ENCODE results near the gene SCFD2. TPM values are rescaled to one million over a fixed set of nuclear protein-coding genes. Genes with fewer than 3 reads are reported as not detected.

The SCFD2 gene
- polyA plus RNA-seq, 1 donor from 2014 or later: 5.0 TPM

- Histone ChIP-seq H3K9me2 (ENCODE audit: insufficient read depth, low read length) (no peaks in the 10 kb centered on the region), H3K27ac (ENCODE audit: low read length) (no peak overlapping the region), H3K9me3 (ENCODE audit: low read length) (no peaks in the 10 kb centered on the region)
These were observed 522.5 kb downstream of the SCFD2 start for GRCh38 chr4:52843351-52843750.

GRCh38 chr4:52842792-52843191 is 523.1 kb downstream of the SCFD2 start:
- H3K36me3 ChIP-seq (ENCODE audit: insufficient read depth, low read length): no peaks in the 10 kb centered on the region
- no peaks in the 10 kb centered on the region for H3K9me2 ChIP-seq (ENCODE audit: insufficient read depth, low read length)
- no peak overlapping the region for H3K4me3 ChIP-seq (ENCODE audit: low read length)
- no peaks in the 10 kb centered on the region for H3K79me2 ChIP-seq (replicated peaks; ENCODE audit: insufficient read depth, low read length)
- no peaks in the 10 kb centered on the region for H3K27me3 ChIP-seq (ENCODE audit: insufficient read depth, low read depth, low read length)
- H3F3A ChIP-seq (ENCODE audit: insufficient read depth, low read length, poor library complexity, severe bottlenecking): no peaks in the 10 kb centered on the region
- no peak overlapping the region for H3K4me2 ChIP-seq (ENCODE audit: low read length)
- no peak overlapping the region for H3K9ac ChIP-seq (ENCODE audit: low read length)
- no peak overlapping the region for H3K27ac ChIP-seq (ENCODE audit: low read length)
- no peaks in the 10 kb centered on the region for H3K9me3 ChIP-seq (ENCODE audit: low read length)
- H4K20me1 ChIP-seq (ENCODE audit: insufficient read depth): no peaks in the 10 kb centered on the region
- no peak overlapping the region for H2AFZ ChIP-seq (ENCODE audit: low read depth, low read length)
- TF ChIP-seq EZH2 (IDR thresholded peaks at IDR 0.05; ENCODE audit: borderline replicate concordance, insufficient read depth, low read length, poor library complexity, severe bottlenecking): no peak
- TF ChIP-seq POLR2AphosphoS5 (IDR thresholded peaks at IDR 0.05): no peak
- no peak for TF ChIP-seq EP300 (conservative IDR thresholded peaks at IDR 0.05; ENCODE audit: poor library complexity, severe bottlenecking)
- no peak for TF ChIP-seq SMC3 (conservative IDR thresholded peaks at IDR 0.05; ENCODE audit: poor library complexity)
- TF ChIP-seq MXI1 (conservative IDR thresholded peaks at IDR 0.05; ENCODE audit: poor library complexity, severe bottlenecking): no peak
- no peak for TF ChIP-seq CTCF (IDR thresholded peaks at IDR 0.05; ENCODE audit: poor library complexity, severe bottlenecking)
- TF ChIP-seq TAF1 (IDR thresholded peaks at IDR 0.05; ENCODE audit: low read depth): no peak
- no peak for TF ChIP-seq RAD21 (conservative IDR thresholded peaks at IDR 0.05)

More at GRCh38 chr4:52843351-52843750, 522.5 kb downstream of the SCFD2 start:
- no peaks in the 10 kb centered on the region for H3K79me2 ChIP-seq (replicated peaks; ENCODE audit: insufficient read depth, low read length)
- no peaks in the 10 kb centered on the region for H4K20me1 ChIP-seq (ENCODE audit: insufficient read depth)
- H2AFZ ChIP-seq (ENCODE audit: low read depth, low read length): no peak overlapping the region
- no peak overlapping the region for H3K4me2 ChIP-seq (ENCODE audit: low read length)
- no peaks in the 10 kb centered on the region for H3K36me3 ChIP-seq (ENCODE audit: insufficient read depth, low read length)
- no peaks in the 10 kb centered on the region for H3K27me3 ChIP-seq (ENCODE audit: insufficient read depth, low read depth, low read length)
- no peak overlapping the region for H3K4me3 ChIP-seq (ENCODE audit: low read length)
- no peak for TF ChIP-seq POLR2AphosphoS5 (IDR thresholded peaks at IDR 0.05)
- TF ChIP-seq EP300 (conservative IDR thresholded peaks at IDR 0.05; ENCODE audit: poor library complexity, severe bottlenecking): no peak
- TF ChIP-seq EZH2 (IDR thresholded peaks at IDR 0.05; ENCODE audit: borderline replicate concordance, insufficient read depth, low read length, poor library complexity, severe bottlenecking): no peak
- TF ChIP-seq MXI1 (conservative IDR thresholded peaks at IDR 0.05; ENCODE audit: poor library complexity, severe bottlenecking): no peak
- no peak for TF ChIP-seq CTCF (IDR thresholded peaks at IDR 0.05; ENCODE audit: poor library complexity, severe bottlenecking)
- TF ChIP-seq RAD21 (conservative IDR thresholded peaks at IDR 0.05): no peak
- TF ChIP-seq REST (IDR thresholded peaks at IDR 0.05; ENCODE audit: borderline replicate concordance): no peak
- no peak for TF ChIP-seq TAF1 (IDR thresholded peaks at IDR 0.05; ENCODE audit: low read depth)
- no peak for TF ChIP-seq SMC3 (conservative IDR thresholded peaks at IDR 0.05; ENCODE audit: poor library complexity)
- no peak overlapping the region for H3K9ac ChIP-seq (ENCODE audit: low read length)
- no peaks in the 10 kb centered on the region for H3F3A ChIP-seq (ENCODE audit: insufficient read depth, low read length, poor library complexity, severe bottlenecking)
